GM21528 (cell line): ENCODE data around the gene JSRP1.

Experiments
- ATAC-seq: cut with Tn5 transposase; IDR thresholded peaks from one replicate; pipeline ENCODE4 v1.9.1; 2021; ENCODE audit warnings: mild to moderate bottlenecking, moderate library complexity; ENCODE audit not compliant: unreplicated experiment, low FRiP score

JSRP1 gene

DNA sequence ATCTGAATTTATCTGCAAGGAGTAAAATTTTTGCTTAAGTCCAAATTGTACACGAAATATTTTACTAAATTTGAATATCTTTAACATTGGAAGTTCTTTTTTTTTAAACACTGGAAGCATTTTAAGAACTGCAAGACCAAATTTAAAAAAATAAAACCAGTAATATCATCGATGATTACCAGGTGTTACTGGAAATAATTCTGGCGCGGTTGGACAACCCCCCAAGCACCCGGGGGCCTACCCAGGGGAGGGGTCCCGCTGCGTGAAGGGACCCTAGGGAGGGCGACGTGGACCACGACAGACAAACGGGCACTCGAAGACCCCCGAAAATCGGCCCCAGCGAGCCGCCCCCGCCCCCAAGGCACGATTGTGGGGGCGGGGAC, 12.6 kb upstream of the JSRP1 start:
- no peak for ATAC-seq

DNA sequence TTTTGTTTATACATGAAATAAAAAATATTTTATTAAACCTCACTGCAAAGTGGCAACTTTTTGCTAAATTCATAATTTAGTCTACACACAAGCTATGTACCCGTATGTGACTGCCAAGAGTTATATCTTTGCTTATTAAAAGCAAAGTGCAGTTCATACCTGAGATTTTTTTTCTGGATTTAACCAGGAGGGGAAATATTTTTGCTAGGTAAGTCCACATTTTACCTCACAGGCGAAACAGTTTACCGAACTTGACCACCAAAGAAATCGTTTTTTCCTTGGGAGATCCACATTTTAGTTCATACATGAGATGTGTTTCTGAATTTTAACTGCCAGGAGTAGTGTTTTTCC, 12.2 kb upstream of the JSRP1 start:
- ATAC-seq: no peak

DNA sequence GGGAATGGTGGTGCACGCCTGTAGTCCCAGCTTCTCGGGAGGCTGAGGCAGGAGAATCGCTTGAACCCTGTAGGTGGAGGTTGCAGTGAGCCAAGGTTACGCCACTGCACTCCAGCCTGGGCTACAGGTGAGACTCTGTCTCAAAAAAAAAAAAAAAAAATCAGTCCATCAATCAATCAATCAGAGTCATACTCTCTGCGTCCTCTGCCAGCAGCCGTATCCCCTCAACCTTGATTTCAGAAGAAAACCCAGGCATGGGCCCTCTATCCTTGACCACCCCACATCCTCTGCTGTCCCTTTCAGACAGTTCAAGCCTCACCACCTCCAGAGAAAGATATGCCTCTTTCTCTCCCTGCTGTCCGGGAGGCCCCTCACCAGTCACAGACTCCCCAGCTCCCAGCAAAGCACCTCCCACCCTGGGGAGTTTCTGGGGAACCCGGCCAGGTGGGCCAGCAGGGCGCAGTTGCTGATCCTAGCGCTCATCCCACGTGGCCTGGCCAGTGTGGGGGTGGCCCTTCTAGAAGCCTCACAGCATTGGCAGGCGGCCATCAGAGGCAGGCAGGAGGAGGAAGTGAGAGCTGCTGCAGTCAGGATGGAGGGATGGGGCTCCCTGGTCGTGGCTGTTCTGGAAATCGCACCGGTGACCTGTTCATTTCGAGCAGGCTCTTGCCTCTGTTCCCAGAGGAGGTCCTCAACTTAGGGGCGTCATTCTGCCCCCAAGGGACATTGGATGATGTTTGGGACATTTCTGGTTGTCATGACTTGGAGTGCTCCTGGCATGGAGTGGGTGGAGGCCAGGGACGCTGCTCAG, 10.2 kb upstream of the JSRP1 start:
- no peak for ATAC-seq

DNA sequence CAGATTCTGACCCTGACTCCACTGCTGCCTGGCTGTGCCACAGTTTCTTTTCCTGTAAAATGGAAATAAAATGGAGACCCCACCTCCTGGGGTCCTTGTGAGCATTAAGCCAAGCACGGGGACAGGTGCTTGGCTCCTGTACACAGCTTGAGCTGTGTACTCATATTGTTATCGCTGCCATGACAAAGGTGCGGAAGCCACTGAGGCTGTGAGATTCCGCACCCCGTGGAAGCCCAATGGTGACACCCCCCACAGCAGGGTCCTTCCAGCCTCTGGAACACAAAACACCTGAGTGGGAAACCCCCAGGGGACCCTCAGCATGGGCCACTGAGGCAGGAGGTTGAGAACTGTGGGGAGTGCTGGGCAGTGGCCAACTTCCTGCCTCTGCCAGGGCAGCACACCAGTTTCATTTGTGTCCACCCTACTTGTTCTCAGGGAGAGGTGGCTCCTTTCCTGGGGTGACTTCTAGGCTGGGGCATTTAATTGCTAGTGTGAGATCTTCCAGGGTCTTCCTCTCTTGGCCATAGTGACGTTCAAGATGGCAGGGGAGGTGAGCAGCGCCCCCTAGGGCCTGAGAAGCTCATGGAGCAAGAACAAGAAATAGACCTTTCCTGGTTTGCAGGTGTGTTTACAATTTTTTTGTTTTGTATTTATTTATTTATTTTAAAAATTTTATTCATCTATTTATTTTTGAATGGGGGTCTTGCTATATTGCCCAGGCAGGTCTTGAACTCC, 5.4 kb upstream of the JSRP1 start:
- no peak for ATAC-seq

DNA sequence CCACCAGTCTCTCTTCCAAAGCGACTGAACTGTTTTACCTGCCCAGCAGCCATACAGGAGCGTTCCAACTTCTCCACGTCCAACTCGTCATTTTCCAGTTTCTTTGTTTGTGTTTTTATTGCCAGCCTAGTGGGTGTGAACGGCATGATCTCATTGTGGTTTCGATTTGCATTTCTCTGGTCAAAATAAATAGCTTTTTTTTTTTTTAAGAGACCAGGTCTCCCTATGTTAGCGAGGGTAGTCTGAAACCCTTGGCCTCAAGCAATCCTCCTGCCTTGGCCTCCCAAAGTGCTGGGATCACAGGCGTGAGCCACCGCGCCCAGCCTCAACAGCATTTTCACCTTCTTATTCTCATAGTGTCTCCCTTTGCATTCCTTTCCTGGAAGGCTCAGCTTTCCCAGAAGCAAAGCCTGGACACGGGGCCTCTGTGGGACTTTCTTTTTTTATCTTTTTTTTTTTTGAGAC, 4.2 kb upstream of the JSRP1 start:
- ATAC-seq: no peak

DNA sequence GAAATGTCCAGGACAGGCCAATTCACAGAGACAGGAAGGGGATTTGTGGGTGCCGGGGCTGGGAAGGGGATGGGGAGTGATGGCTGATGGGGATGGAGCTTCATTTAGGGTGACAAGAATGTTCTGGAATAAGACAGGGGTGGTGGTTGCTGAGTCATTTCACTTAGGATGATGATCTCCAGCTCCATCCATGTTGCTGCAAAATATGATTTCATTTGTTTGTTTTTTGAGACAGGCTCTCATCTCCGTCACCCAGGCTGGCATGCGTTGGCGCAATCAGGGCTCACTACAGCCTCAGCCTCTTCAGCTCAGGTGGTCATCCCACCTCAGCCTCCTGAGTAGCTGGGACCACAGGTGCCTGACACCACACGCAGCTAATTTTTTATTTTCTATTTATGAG, 3.1 kb upstream of the JSRP1 start:
- no peak for ATAC-seq

DNA sequence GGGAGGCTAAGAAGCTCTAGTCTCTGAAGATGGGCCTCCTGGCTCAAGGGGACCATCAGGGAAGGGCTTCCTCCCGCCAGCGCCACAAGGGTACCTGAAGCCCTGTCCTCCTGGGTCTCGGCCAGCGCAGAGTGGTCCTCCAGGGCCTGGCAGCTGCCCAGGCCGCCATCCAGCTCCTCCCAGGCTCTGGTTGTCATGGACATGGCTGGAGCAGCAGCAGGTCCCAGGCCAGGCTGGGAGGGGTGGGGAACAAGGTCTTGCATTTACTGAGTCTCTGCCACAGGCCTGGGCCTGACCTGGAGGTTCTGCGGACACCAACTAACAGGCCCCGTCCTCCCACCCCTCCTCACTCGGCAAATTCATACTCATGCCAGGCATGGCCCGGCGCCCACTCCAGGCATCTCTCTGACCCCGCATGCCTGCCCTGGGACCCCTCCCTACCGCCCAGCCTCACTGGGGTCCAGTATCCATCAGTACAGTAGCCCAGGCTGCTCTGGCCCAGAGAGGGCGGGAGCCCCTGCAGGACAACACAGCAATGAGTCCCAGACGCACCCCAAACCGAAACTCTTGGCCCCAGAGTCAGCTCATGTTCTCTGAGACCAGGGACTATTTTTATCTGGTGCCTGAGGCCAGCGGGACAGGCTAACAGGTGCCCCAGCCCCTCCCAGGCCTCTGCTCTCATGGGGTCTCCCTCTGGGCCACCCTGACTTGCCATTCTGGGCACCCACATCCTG, 938 bp downstream of the JSRP1 start:
- ATAC-seq: no peak

DNA sequence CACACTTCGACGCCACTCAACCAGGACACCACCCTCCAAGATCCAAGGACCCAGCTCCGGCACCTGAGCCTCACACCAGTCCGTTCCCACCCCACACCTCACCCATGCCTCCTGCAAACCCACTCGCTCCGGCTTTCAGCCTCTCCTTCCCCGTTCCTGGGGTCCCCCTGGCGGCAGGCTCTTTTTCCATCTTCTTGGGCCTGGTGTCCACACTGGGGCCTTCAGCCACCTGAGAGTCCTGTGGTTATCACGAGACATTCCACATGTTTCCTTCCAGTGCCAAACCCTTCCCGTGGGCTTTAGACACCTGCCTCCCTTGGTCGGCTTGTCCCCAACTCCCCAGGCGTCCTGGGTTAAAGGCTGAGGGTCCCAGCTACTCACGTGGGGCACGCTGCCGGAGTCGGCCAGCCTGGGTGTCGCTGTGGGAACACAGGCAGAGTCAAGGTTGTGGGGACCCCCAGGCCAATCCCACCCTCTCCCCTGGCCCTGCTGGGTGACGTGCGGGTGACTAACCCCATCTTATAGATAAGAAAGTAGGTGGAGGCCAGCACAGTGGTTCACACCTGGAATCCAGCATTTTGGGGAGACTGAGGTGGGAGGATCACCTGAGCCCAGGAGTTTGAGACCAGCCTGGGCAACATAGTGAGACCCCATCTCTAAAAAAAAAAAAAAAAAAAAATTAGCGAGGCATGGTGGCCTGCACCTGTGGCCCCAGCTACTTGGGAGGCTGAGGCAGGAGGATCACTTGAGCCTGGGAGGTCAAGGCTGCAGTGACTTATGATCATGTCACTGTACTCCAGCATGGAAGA, 1.9 kb downstream of the JSRP1 start:
- ATAC-seq: no peak

DNA sequence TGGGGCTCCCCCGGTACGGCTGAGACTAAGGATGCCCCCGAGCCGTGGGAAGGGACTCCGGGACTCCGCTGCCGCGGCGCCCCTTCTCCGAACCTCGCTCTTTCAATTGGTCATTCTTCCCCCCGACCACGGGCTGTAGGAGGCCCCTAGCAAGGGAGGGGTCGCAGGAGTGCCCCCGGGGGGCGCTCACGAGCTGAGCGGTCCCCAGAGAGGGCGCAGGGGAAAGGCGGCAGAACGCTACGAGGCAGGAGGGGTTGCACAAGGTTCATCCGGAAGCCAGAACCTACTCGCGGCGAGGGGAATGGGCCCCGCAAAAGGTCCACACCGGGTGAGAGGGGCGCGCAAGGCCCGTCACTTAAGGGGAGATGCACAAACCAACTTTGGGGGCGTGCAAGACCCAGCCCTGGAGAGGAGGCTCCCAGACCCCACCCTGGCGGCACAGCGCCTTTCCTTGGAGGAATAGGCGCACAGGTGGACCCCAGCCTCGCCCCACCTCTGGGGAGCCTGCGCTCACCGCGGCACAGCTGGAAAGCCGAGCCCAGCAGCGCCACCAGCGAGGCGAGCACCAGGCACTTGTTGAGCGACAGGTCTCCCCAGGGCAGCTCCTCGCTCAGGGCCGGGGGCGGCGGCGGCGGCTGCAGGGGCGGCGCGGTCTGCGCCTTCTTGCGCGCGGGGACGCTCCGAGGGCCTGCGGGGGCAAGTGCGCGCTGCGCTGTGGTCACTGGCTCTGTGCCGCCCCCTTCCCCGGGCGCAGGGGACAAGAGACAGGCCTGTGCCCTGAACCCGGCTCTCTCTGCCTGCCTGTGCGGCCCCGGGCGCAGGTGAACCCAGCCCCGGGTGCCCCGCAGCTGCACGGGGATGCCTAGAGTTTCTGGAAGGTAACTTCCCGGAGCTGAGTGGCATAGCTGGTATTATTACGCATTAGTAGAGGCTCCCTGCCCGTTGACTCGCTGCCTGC, 2.8 kb downstream of the JSRP1 start:
- no peak for ATAC-seq

DNA sequence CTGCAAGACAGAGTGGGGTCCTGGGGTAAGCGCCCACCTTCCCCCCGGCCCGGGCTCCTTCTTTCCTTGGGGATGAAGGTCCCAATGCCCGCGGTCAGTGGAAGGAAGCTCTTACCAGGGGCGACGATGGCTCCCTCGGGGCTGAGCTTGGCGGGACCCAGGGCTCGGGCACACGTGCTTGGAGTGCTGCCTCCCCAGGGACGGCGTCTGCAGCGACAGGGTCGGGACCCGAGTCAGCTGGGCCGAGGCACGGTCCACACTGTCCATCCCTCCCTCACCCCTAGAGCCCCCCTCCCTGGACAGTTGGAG, 3.5 kb downstream of the JSRP1 start:
- ATAC-seq: no peak

DNA sequence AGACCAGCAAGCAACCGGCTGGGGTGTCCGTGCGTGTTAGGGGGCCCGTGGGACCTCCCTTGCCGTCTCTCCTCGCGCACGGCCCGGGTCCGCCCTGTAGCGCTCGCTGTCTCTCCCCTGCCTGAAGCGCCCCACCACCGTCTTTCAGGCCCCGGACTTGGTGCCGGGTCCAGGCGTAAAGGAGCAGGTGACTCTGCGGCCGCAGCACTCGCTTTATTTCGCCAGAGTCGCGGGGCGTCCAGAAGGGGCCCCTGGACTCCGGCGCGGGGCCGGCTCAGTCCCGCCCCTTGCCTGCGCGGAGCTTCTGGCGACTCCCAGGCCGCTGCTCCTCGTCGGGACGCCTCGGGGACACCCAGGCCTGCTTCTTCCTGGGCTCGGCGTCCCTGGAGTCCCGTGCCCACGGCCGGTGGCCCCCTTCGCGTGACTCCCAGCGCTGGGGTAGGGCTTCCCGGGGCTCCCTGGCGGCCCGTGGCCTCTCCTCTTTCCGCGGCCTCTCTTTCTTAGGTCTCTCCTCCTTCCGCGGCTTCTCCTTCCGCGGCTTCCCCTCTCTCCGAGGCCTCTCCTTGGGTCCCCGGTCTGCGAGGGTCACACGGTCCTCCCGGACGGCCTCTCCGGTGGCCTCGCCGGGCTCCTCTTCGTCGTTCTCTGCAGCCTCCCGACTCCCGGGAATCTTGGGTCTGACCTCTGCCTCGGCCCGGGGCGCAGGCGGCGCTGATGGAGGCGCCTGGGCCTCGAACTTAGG, 4.0 kb downstream of the JSRP1 start:
- ATAC-seq: no peak

DNA sequence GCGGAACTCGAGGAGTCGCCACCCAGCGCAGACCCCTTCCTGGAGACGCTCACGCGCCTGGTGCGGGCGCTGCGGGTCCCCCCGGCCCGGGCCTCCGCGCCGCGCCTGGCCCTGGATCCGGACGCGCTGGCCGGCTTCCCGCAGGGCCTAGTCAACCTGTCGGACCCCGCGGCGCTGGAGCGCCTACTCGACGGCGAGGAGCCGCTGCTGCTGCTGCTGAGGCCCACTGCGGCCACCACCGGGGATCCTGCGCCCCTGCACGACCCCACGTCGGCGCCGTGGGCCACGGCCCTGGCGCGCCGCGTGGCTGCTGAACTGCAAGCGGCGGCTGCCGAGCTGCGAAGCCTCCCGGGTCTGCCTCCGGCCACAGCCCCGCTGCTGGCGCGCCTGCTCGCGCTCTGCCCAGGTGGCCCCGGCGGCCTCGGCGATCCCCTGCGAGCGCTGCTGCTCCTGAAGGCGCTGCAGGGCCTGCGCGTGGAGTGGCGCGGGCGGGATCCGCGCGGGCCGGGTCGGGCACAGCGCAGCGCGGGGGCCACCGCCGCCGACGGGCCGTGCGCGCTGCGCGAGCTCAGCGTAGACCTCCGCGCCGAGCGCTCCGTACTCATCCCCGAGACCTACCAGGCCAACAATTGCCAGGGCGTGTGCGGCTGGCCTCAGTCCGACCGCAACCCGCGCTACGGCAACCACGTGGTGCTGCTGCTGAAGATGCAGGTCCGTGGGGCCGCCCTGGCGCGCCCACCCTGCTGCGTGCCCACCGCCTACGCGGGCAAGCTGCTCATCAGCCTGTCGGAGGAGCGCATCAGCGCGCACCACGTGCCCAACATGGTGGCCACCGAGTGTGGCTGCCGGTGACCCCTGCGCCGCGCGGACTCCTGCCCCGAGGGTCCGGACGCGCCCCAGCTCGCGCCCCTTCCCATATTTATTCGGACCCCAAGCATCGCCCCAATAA, 4.8 kb downstream of the JSRP1 start:
- ATAC-seq: no peak

DNA sequence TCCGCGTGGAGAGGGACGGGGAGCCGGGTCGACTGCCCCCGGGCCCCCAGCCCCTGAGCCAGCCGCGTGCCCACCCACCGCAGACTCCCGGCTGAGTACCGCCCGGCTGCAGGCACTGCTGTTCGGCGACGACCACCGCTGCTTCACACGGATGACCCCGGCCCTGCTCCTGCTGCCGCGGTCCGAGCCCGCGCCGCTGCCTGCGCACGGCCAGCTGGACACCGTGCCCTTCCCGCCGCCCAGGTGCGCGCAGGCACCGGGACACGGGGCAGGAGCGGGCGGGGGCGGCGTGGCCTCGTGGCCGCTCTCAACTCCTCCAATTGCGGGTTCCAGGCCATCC, 5.5 kb downstream of the JSRP1 start:
- no peak for ATAC-seq

DNA sequence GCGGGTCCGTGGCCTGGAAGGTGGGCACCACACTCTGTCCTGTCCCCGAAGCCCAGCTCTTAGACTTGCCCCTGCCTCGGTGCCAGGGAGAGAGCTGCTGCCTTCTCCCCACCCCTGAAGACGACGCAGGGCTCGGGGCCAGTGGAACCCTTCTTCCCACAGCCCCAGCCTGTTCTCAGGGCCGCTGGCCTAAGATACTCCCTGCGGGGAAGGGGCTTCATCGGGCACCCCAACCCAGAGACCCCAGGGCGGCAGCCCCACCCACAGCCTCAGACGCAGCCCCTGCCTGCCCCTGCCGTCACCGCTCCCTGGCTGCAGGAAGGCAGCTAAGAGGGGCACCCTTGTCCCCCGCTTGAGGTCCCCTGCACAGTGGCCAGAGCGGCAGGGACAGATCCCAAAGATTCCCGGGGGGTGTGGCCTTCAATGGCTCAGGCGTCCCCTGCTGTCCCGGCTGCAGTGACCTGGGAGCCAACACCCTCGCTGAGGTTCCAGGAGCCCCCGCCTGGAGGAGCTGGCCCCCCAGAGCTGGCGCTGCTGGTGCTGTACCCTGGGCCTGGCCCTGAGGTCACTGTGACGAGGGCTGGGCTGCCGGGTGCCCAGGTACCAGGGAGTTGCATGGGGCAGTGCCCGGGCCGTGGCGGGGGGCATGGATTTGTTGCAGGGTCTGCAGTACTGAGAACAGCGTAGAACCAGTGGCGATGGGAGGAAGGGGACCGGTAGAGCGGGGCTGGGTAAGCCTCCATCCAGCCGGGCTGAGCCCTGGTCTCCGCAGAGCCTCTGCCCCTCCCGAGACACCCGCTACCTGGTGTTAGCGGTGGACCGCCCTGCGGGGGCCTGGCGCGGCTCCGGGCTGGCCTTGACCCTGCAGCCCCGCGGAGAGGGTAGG, 6.1 kb downstream of the JSRP1 start:
- no peak for ATAC-seq

DNA sequence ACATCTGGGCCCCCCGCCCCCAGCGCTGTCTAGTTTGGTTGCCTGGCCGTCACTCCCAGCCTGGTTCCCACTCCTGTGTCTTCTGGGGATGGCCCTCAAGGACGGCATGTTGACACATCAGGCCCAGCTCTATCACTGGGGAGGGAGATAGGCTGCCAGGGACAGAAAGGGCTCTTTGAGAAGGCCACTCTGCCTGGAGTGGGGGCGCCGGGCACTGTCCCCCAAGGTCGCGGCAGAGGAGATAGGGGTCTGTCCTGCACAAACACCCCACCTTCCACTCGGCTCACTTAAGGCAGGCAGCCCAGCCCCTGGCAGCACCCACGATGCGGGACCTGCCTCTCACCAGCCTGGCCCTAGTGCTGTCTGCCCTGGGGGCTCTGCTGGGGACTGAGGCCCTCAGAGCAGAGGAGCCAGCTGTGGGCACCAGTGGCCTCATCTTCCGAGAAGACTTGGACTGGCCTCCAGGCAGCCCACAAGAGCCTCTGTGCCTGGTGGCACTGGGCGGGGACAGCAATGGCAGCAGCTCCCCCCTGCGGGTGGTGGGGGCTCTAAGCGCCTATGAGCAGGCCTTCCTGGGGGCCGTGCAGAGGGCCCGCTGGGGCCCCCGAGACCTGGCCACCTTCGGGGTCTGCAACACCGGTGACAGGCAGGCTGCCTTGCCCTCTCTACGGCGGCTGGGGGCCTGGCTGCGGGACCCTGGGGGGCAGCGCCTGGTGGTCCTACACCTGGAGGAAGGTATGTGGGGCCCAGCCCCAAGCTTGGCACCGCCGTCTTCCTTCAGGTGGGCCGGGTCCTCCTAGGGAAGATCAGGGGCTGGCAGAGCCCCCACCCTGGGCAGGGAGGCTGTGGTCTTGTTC, 7.0 kb downstream of the JSRP1 start, which contains the start of gene AMH:
Gene AMH, plus strand, starts transcription at position 314 of the 857 bp plus-strand sequence. Its CDS starts 10 bp downstream, at position 324.
- ATAC-seq: no peak
